Measurements from ENCODE around the gene KRT78. TPM values are rescaled to one million over a fixed set of nuclear protein-coding genes. Genes with fewer than 3 reads are reported as not detected.

KRT78 gene
- total RNA-seq, 1 experiment from 2014 or later = 0.15 TPM

- H3K27ac ChIP-seq (ENCODE audit: low read length) = no peak overlapping the region
- BruUV-seq (replicated peaks) = no TSS peak
- no peak overlapping the region for H3K4me2 ChIP-seq (ENCODE audit: low read length)
Observed at GRCh38 chr12:52822771-52823510, 25.9 kb downstream of the KRT78 start.

GRCh38 chr12:52821826-52822660 is 26.8 kb downstream of the KRT78 start:
- no TSS peak for BruUV-seq (replicated peaks)
- Histone ChIP-seq H2AFZ (ENCODE audit: low read length) (0 out of 2 replicates have a peak overlapping the region, but pooled peaks have one; percentile 4), H3K9ac (ENCODE audit: low read length) (no peak overlapping the region), H3K4me3 (ENCODE audit: low read length) (no peak overlapping the region), H3K9me3 (ENCODE audit: low read length) (no peaks in the 10 kb centered on the region), H3K9me2 (replicated peaks; ENCODE audit: low read length) (no peaks in the 10 kb centered on the region), H4K20me1 (ENCODE audit: low read length) (no peaks in the 10 kb centered on the region), H3K27ac (ENCODE audit: low read length) (no peak overlapping the region), H3K79me2 (ENCODE audit: low read length) (no peaks in the 10 kb centered on the region), H3K36me3 (ENCODE audit: low read depth, low read length) (no peaks in the 10 kb centered on the region), H3K27me3 (ENCODE audit: low read length) (no peaks in the 10 kb centered on the region; the same call in 1 of the 2 replicates), H3K4me1 (ENCODE audit: insufficient read depth, low read length) (peaks cover 12% of the 10 kb centered on the region; the same call in 1 of the 2 replicates), H3F3A (ENCODE audit: low read length, unreplicated experiment) (no peaks in the 10 kb centered on the region), H3K4me2 (ENCODE audit: low read length) (peak overlapping the region; percentile 19; the same call in 1 of the 2 replicates)
- no peak for TF ChIP-seq EZH2 (IDR thresholded peaks at IDR 0.05; ENCODE audit: low read length, unreplicated experiment)
- TF ChIP-seq CTCF (conservative IDR thresholded peaks at IDR 0.05; ENCODE audit: low read depth, low read length) = no peak
- DNase-seq = peak; percentile 40
- ATAC-seq = peak; percentile 45
- intact Hi-C loops (cut with micrococcal nuclease) = no loop called here
- POLR2A ChIA-PET (ENCODE audit: unreplicated experiment) = no interaction called here
- CTCF ChIA-PET = no interaction called here

More at GRCh38 chr12:52822771-52823510, 25.9 kb downstream of the KRT78 start:
- TF ChIP-seq EZH2 (IDR thresholded peaks at IDR 0.05; ENCODE audit: low read length, unreplicated experiment) (no peak), CTCF (conservative IDR thresholded peaks at IDR 0.05; ENCODE audit: low read depth, low read length) (no peak), EZH2phosphoT487 (IDR thresholded peaks at IDR 0.05; ENCODE audit: borderline replicate concordance, low read length) (no peak)
- Histone ChIP-seq H3F3A (ENCODE audit: low read length, unreplicated experiment) (no peaks in the 10 kb centered on the region), H3K79me2 (ENCODE audit: low read length) (no peaks in the 10 kb centered on the region), H3K4me3 (ENCODE audit: low read length) (no peak overlapping the region), H3K9me3 (ENCODE audit: low read length) (no peaks in the 10 kb centered on the region), H4K20me1 (ENCODE audit: low read length) (no peaks in the 10 kb centered on the region), H3K27me3 (ENCODE audit: low read length) (no peaks in the 10 kb centered on the region), H3K9ac (ENCODE audit: low read length) (no peak overlapping the region), H3K4me1 (ENCODE audit: insufficient read depth, low read length) (peaks cover 12% of the 10 kb centered on the region; the same call in 1 of the 2 replicates), H3K36me3 (ENCODE audit: low read depth, low read length) (no peaks in the 10 kb centered on the region), H2AFZ (ENCODE audit: low read length) (0 out of 2 replicates have a peak overlapping the region, but pooled peaks have one; percentile 4), H3K9me2 (replicated peaks; ENCODE audit: low read length) (no peaks in the 10 kb centered on the region)
- ATAC-seq (no peak), DNase-seq (no peak)
- intact Hi-C loops (cut with micrococcal nuclease) = no loop called here
- ChIA-PET POLR2A (ENCODE audit: unreplicated experiment) (no interaction called here), CTCF (no interaction called here)
